ENCODE results near the gene RIIAD1.

The RIIAD1 gene

DNA sequence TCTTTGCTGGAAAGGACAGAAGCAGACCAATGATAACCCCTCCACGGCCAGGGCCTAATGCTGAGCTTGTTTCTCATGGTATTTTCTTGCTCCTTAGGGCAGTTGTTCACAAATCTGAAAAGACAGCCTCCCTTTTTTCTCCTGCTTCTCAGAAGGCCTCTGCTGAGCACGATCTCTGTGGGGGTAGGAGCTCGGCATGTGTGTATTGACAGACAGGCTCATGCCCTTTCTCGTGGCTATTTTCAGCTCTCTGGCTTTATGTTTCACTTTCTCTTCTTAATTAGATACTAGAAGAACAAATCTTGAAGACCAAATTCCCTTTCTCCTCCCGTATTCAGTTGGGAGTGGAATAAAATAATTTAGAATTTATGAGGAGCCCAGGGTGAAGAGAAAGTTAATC, 768 bp upstream of the RIIAD1 start:
- TF ChIP-seq, protein P1, sequence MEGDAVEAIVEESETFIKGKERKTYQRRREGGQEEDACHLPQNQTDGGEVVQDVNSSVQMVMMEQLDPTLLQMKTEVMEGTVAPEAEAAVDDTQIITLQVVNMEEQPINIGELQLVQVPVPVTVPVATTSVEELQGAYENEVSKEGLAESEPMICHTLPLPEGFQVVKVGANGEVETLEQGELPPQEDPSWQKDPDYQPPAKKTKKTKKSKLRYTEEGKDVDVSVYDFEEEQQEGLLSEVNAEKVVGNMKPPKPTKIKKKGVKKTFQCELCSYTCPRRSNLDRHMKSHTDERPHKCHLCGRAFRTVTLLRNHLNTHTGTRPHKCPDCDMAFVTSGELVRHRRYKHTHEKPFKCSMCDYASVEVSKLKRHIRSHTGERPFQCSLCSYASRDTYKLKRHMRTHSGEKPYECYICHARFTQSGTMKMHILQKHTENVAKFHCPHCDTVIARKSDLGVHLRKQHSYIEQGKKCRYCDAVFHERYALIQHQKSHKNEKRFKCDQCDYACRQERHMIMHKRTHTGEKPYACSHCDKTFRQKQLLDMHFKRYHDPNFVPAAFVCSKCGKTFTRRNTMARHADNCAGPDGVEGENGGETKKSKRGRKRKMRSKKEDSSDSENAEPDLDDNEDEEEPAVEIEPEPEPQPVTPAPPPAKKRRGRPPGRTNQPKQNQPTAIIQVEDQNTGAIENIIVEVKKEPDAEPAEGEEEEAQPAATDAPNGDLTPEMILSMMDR (conservative IDR thresholded peaks at IDR 0.05; ENCODE audit: low read depth, low read length) = no peak
- peak; percentile 73 for DNase-seq (ENCODE audit: low read depth)
- H3K4me3 ChIP-seq (ENCODE audit: low read depth, low read length) = peak overlapping the region; percentile 47

DNA sequence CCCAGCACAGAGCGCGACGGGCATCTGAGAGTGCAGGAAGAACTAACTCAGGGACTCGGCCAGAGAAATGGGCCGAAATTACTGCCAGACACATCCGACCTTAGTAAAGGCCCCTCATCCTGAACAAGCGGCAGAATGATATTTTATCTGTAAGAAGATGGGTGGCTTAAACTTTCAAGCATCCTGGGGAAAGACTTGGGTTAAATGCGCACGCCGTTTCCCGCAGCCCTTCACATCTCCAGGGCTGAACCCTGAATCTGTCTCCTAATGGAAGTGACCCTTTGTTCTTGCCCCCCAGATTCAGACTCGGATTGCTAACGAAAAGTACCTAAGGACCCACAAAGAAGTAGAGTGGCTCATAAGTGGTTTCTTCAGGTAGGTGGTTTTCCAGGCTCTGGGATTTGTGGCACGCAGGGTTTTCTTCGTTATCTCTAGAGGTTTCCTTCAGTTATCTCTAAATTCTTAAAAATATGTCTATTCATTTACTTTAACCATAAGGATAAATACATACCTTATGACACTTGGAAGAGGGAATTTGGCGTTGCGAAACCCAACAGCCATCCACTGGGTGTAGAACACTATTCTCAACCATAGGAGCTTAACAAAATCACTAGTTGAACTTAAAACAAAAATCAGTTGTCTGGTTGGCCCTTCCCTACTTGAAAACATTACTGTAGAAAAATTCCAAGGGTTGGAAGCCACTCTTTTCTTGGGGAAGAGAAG, 627 bp downstream of the RIIAD1 start:
- TF ChIP-seq, protein P1 (conservative IDR thresholded peaks at IDR 0.05; ENCODE audit: low read depth, low read length) = no peak
- H3K4me3 ChIP-seq (ENCODE audit: low read depth, low read length) = peak overlapping the region; percentile 47
- DNase-seq (ENCODE audit: low read depth) = no peak

DNA sequence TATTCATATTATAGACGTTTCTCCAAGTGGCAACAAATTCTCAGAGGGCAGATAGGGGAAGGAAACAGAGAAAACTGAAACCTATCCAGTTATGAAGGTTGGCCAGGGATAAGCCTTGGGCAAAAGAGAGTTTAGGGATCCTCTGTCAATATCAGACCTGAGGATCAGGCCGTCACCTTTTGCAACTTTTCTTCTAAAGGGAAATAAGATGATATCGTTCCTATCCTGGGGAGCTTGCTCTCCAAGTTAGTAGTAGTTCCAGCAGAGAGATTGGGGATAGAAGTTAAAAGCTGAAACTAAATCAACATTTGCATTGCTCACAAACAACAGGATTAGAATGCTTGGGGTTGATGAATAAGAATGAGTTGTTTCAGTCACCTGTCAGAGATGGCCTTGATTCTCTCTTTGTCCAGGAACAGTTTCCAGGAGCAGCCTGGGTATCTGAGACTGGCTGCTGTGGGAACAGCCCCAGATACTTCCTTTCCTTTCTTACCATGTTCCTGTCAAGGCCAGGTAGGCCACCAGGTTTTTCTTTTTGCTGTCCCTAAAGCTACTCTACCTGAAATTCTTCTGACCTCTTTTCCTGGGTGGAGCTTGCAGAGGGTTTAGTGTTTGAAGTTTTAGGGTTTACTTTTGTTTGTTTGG, 2.5 kb downstream of the RIIAD1 start:
- H3K4me3 ChIP-seq (ENCODE audit: low read depth, low read length) = no peak overlapping the region
- DNase-seq (ENCODE audit: low read depth) = no peak
- TF ChIP-seq, protein P1 (conservative IDR thresholded peaks at IDR 0.05; ENCODE audit: low read depth, low read length) = no peak

DNA sequence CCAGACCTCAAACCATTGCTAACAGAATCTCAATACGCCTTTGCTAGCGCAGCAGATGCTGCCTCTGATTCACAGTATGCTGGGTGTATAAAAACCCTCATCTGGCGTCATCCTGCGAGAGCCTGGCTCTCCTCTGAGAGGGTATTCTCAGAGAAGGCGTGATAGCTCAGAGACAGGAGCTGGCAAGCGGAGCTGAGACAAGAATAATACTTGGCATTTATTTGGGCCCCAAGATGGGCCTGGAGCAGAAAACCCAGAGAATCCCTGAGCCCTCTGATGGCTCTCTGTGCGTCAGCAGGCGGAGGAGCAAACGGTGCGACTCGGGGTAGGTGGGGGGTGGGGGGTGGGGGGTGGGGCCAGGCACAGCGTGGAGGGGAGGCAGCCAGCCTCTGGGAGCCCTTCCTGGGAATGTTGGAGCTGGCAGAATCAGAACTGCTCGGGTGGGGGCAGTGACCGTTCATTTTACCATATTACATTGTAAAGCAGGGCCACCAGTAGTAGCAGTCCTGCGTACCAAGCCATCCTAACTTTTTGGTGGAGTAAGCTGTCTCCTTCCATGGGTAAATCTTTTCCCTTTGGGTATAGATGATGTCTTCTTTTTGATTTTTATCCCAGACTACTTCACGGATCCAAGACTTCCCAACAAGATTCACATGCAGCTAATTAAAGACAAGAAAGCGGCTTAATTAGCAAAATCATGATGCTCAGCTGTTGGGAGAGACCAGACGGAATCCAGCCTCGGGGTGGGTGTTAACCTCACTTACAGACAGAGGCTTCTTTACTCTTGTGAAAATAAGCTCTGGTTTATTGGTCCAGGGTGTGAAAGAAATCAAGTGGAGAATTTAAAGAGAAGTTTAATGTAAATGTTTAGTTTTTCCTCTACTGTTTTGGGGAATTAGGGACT, 7.1 kb downstream of the RIIAD1 start:
- peak; percentile 39 for DNase-seq (ENCODE audit: low read depth)
- no peak overlapping the region for H3K4me3 ChIP-seq (ENCODE audit: low read depth, low read length)
- TF ChIP-seq, protein P1 (conservative IDR thresholded peaks at IDR 0.05; ENCODE audit: low read depth, low read length) = no peak

DNA sequence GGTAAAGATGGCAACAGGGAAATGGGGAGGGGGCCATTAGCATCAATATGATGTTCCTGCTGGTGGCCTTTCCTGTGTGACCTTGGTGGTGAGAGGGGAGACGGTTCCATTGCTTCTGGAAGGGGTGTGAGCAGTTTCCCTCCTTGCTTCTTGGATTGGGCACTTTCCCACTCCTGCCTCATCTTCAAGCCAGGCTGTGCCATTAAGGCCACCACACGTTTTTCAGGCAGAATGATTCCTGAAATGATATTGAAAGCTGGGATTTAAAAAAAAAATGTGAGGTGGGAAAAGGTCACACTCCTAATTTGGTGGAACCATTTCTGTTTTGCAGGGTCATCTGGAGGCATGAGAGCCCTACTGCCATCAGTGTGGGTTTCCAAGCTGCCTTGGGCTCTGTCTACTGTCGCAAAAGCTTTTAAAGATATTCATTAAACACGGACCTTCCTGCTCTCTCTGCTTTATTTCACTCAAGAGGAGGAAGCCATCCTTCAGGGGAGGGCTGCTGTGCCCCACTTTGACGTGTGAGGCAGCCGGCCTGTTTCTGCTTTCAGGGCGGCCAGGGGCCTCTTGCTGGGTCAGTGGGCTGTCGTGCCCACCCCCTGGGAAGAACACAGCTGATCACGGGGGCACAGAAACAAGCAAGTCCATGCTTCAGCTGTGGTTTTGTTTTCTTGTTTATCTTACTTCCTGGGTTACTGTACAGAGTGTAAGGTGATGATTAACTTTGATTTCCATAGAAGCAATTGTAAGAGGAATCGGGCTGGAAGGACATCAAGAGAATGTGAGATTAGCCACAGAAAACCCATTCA, 8.0 kb downstream of the RIIAD1 start:
- H3K4me3 ChIP-seq (ENCODE audit: low read depth, low read length) = no peak overlapping the region
- no peak for DNase-seq (ENCODE audit: low read depth)
- TF ChIP-seq, protein P1 (conservative IDR thresholded peaks at IDR 0.05; ENCODE audit: low read depth, low read length) = no peak

DNA sequence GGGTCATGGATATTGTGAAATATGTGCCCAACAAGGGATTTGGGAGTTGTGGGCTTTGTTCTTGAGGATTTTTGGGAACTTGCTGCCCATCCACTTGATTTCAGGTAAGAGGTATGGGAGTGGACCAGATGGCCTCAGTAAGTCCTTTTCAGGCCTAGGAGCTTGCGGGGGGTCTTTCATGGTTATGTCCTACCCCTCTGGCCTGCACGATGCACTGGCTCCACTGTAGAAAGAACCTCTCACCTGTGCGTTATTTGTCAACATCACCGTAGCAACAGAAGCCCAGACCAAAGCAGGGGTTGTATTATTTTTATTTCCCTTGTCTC, 8.6 kb downstream of the RIIAD1 start:
- TF ChIP-seq, protein P1 (conservative IDR thresholded peaks at IDR 0.05; ENCODE audit: low read depth, low read length) = no peak
- no peak for DNase-seq (ENCODE audit: low read depth)
- H3K4me3 ChIP-seq (ENCODE audit: low read depth, low read length) = no peak overlapping the region

Measured in choroid plexus epithelial cell (primary cell).